T-helper 17 cell (primary cell): ENCODE data around the gene ZNF682. TPM values are rescaled to one million over a fixed set of nuclear protein-coding genes. Genes with fewer than 3 reads are reported as not detected.
A peak's percentile ranks its signal among the peaks of the same experiment; 100 is the strongest.
"Not testable (repeated sequence)": the region's sequence is repeated elsewhere in the genome, so short reads cannot be mapped to it uniquely, and the experiment has no call there.

ENCODE experiments used
- ATAC-seq: fragments of 150-1000 bp; cut with Tn5 transposase; 2 replicates; pipeline ENCODE4 v1.10.0; 2021; ENCODE audit warnings: mild to moderate bottlenecking, moderate library complexity
- DNase-seq, 3 donors: peaks; one replicate each; pipeline versions ENCODE4 v3.0.0 to v3.0.0-alpha.2; 2020 to 2021
- H3K9me3 ChIP-seq: one replicate; pipeline ENCODE4 v1.7.0; 2013; ENCODE audit warnings: low read length, mild to moderate bottlenecking; ENCODE audit not compliant: control insufficient read depth, poor library complexity, severe bottlenecking
- H3K27ac Mint-ChIP-seq: one replicate; pipeline ENCODE4 v1.8.0; 2022; ENCODE audit warnings: mild to moderate bottlenecking, moderate library complexity, mixed read lengths
- H3K27me3 Mint-ChIP-seq: one replicate; pipeline ENCODE4 v1.8.0; 2022; ENCODE audit warnings: mixed read lengths
- H3K36me3 Mint-ChIP-seq: one replicate; pipeline ENCODE4 v1.8.0; 2022; ENCODE audit warnings: low read depth, mixed read lengths
- H3K4me1 Mint-ChIP-seq: one replicate; pipeline ENCODE4 v1.8.0; 2022; ENCODE audit warnings: mild to moderate bottlenecking, mixed read lengths
- H3K4me3 Mint-ChIP-seq: one replicate; pipeline ENCODE4 v1.8.0; 2022; ENCODE audit warnings: mild to moderate bottlenecking, moderate library complexity, mixed read lengths
- total RNA-seq, 4 donors: library from RNA in 2 of 4; stranded (reverse) in 2 of 4; gene quantifications; one replicate each; pipeline ENCODE4 v1.2.3 and lab custom pipeline; 2022 to 2026

Gene ZNF682
- total RNA-seq, 2 donors from 2014 or later, result 7.9 to 9.4 TPM

DNA sequence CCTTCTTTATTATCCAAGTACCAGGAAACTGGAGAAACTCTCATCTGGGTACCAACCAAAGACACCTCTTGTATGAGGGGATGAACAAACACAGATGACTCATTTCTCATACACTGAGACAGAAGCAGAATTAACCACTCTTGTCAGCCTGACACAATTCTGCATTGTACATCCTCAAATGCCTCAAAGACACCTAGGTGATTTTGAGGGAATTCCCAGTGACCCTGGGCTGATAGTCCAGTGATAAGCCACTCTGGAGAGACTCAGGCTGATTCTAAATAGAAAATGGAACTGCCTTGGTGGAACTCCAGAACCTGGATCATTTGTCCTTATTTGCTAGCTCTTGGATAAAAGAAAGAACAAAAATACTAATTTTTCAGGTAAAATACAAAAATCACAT is 19.4 kb upstream of the ZNF682 start:
- not testable (repeated sequence) for H3K27me3 Mint-ChIP-seq, DNase-seq, H3K9me3 ChIP-seq, H3K27ac Mint-ChIP-seq, H3K4me1 Mint-ChIP-seq, H3K4me3 Mint-ChIP-seq, H3K36me3 Mint-ChIP-seq, ATAC-seq

DNA sequence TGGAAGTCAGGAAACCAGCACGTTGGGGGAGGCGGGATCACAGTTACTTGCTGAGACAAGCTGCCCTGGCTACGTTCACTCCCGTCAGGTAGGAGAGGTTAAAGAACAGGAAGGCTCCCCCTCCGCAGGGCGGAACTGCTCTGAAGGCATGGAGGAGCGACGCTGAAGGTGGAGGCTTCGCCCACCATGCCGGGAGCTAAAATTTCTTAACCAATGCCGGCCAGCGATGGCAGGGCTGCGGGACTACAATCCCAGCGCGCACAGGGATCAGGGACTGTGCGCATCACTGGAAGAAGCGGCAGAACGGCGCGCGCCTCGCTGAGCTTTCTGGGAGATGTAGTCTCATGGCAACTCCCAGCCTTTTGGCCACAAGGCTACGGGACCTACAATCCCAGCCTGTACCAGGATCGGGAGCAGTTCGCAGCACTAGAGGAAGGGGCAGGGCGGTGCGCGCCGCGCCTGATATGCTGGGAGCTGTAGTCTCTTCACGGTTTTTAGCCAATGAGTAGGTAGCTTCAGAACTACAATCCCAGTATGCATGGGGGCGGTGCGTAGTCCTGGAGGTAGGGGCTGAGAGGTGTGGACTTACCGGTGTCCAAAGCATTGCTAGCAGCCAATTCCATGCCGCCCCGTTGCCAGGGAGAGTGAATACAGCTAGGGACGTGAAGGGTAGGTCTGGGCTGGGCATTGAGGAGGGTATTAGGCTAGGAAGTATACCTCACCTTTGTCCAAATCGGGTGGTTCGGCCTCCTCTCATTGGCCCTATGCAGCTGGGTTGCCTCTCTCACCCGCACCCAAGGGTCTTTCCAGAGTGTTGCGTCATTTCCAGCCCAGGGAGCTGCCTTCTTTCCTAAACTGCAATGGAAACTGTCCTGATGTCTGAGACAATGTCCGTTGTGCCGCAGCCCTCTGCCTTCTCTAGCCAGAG is 12.8 kb upstream of the ZNF682 start:
- Mint-ChIP-seq H3K27ac (peak overlapping the region; percentile 94), H3K4me1 (peaks cover 10% of the 10 kb centered on the region), H3K4me3 (peak overlapping the region; percentile 98), H3K27me3 (no peaks in the 10 kb centered on the region), H3K36me3 (no peaks in the 10 kb centered on the region)
- peak; percentile 93 for ATAC-seq
- H3K9me3 ChIP-seq, result no peaks in the 10 kb centered on the region
- peak; percentile 24 to 26 (median 25) for DNase-seq

DNA sequence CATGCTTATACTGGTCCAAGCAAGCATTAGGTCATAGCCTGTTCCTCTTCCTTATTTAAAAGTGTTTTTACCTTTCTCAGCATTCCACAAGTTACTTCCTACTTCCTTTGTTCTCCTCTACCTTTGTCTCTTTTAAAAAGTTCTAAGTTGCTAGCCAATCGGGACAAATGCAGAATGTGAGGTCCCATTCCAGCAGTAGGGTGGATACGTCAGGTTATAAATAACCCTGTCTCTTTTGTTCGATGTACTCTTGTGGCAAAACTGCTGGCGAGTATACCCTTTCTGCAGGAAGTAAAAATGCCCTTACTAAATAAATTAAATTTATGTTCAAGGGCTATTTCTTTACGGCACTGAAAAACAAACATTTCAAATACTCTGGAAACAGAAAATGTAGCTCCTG is 6.4 kb upstream of the ZNF682 start:
- not testable (repeated sequence) for ATAC-seq, H3K36me3 Mint-ChIP-seq, H3K4me3 Mint-ChIP-seq, H3K27me3 Mint-ChIP-seq, DNase-seq, H3K4me1 Mint-ChIP-seq, H3K27ac Mint-ChIP-seq, H3K9me3 ChIP-seq

DNA sequence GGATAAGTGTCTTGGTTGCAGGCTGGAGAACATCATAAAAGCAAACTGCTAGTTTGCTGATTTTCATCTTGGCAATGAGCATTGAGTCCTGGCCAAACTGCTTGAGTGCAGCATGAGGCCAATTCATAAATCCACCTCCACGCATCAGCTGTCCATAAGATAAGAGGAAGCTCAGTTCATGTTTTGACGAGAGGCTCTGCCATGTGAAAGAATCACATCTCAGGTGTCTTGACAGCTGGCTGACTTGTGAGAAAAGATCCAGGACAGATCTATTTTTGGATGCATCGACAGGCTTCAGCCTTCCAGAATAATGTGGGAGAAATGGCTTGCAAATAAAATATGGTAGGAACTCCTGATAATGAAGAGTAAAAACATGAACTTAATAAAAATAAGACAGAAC is 5.4 kb upstream of the ZNF682 start:
- no peak for ATAC-seq
- no peak overlapping the region for H3K27ac Mint-ChIP-seq
- no peaks in the 10 kb centered on the region for H3K4me1 Mint-ChIP-seq
- H3K27me3 Mint-ChIP-seq, result peaks cover 7% of the 10 kb centered on the region
- DNase-seq, result no peak
- no peaks in the 10 kb centered on the region for H3K9me3 ChIP-seq
- no peak overlapping the region for H3K4me3 Mint-ChIP-seq
- no peaks in the 10 kb centered on the region for H3K36me3 Mint-ChIP-seq

DNA sequence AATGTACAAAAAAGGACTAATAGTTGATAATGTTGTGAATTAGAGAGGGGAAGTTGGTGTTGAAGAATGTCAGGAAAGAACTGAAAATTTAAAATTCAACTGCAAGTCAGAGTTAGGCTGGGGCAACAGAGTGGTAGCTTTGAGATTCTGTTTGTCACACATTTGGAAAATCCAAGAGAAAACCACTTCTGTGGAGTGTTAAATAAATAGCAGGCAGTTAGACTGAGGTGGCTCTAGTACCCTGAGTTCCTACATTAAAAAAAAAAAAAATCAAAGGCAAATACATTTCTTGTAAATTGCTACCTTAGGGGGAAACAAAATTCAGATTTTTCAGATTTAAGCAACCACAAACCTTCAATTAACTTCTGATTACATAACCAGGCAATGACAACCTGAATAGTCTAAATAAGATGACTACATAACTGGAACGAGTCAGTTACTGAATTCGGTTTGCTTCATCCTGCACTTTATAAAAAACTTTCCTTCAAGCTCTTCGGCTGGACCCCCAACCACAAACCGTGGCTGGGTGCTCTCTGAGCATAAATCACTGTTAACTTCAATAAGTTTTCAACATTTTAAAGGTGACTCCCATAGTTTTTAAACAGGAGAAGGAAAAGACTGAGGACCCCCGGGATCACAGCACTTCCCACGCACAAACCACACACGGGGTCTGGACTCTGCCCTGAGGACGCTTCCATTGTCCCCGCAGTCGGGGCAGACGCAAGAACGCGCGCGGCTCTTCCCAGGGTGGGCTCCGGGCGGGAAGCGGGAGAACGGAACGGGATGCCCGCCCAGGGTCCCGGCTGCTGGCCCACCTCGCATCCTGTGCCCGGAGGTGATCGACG is 725 bp downstream of the ZNF682 start:
- Mint-ChIP-seq H3K27me3 (no peaks in the 10 kb centered on the region), H3K27ac (peak overlapping the region; percentile 51), H3K4me1 (peaks cover 4% of the 10 kb centered on the region), H3K4me3 (peak overlapping the region; percentile 95), H3K36me3 (no peaks in the 10 kb centered on the region)
- DNase-seq (no peak), ATAC-seq (no peak)
- H3K9me3 ChIP-seq, result no peaks in the 10 kb centered on the region

DNA sequence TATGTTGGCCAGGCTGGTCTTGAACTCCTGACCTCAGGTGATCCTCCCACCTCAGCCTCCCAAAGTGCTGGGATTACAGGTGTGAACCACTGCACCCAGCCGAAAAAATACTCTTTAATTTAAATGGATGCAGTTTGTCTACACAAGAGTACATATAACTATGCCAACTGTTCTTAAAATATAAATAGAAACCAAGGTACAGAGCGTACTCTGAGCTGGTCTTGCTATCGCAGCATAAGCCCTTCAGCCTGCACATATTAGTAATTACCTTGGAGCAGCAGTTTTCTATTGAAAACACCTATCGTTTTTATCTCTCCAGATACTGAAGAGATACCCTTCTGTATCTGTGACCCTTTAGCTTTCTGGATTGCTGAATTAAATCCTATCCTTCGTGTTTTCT is 3.4 kb downstream of the ZNF682 start:
- H3K4me1 Mint-ChIP-seq, result peaks cover 4% of the 10 kb centered on the region
- H3K27ac Mint-ChIP-seq, result no peak overlapping the region
- H3K36me3 Mint-ChIP-seq, result no peaks in the 10 kb centered on the region
- no peak overlapping the region for H3K4me3 Mint-ChIP-seq
- no peaks in the 10 kb centered on the region for H3K9me3 ChIP-seq
- ATAC-seq, result no peak
- H3K27me3 Mint-ChIP-seq, result no peaks in the 10 kb centered on the region
- no peak for DNase-seq

DNA sequence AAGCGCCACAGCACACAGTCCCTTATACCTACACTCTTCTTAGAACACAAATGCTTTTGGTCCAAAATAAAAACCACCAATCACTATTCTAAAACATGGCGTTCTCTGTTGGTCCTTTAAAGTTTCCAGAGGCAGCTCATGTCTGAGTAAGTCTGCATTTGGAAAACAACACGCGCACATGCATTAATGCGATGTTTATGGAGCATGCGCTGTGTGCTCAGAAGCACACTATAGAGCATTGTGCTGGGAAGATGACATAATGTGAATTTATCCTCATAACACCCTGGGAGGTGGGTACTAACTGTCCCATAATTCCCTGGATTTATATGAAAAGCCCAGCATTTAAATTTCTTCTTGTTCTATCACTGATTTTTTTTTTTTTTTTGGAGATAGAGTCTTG is 10.7 kb downstream of the ZNF682 start:
- ATAC-seq (no peak), DNase-seq (no peak)
- H3K36me3 Mint-ChIP-seq, result peaks cover 3% of the 10 kb centered on the region
- H3K4me1 Mint-ChIP-seq, result no peaks in the 10 kb centered on the region
- H3K4me3 Mint-ChIP-seq, result no peak overlapping the region
- no peaks in the 10 kb centered on the region for H3K9me3 ChIP-seq
- H3K27me3 Mint-ChIP-seq, result no peaks in the 10 kb centered on the region
- H3K27ac Mint-ChIP-seq, result no peak overlapping the region

DNA sequence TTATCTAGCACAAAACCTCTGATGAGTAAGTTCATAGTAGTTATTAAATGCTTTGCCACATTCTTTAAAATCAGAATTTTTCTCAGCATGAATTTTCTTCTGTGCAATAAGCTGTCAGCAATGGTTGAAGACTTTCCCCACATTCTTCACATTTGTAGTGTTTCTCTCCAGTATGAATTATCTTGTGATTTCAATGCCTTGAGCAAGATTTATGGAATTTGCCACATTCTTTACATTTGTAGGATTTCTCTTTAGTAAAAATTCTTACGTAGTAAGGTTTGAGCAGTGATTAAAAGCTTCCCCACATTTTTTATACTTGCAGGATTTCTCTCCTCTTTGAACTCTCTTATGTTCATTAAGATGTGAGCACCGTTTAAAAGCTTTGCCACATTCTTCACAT is 33.6 kb downstream of the ZNF682 start:
- Mint-ChIP-seq H3K4me1 (no peaks in the 10 kb centered on the region), H3K27ac (no peak overlapping the region), H3K36me3 (peaks cover 6% of the 10 kb centered on the region), H3K4me3 (no peak overlapping the region), H3K27me3 (no peaks in the 10 kb centered on the region)
- peaks cover 12% of the 10 kb centered on the region for H3K9me3 ChIP-seq
- DNase-seq (no peak), ATAC-seq (no peak)

DNA sequence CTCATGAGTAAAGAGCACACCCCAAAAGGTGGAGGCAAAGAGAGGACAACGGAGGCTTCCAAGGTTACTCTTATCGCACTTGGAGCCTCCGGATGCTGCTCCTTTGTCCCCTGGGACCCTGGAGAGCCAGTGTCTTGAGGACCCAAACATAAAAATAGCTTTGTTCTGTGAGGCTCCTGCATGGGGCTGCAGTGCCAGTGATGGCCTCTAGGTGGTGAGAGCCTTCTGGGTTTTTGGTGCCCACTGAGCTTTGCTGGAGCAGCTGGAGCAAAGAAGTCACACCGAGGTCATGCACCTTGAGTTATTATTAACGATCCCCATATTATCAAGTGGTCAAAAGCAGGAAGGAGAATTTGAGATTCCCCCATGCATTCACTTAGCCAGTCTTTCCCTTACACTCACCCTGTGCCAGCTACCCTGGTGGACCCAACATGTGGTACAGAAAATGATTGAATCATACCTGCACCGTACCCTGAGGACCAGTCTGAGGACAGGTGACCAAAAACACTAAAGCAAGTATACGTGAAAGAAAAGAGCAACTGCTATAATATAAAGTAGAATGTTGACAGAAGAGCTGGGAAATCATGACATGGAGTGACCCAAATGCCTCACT is 41.5 kb downstream of the ZNF682 start:
- no peak overlapping the region for H3K27ac Mint-ChIP-seq
- peak; percentile 15 to 26 (median 17) for DNase-seq

DNA sequence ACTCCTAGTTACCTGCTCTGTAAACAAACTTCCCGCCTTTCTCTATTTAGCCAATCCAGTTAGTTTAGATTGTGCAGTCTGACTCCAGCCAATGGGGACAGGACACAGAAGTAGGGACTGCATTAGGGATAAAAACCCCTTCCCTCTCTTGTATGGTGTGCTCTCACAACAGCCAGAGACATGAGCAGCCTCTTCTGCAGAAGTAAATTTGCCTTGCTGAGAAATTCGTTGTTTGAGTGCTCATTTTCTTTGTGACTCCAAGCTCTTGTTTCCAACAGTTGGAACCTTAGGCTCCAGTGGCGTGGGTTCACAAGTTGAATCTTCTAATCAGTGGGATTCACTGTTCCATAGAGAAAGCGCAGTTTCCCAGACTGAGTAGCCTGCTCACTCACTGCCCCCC is 72.4 kb downstream of the ZNF682 start:
- Mint-ChIP-seq H3K27me3 (peaks cover 7% of the 10 kb centered on the region), H3K4me1 (no peaks in the 10 kb centered on the region), H3K36me3 (no peaks in the 10 kb centered on the region), H3K27ac (no peak overlapping the region), H3K4me3 (no peak overlapping the region)
- no peak for DNase-seq
- no peak for ATAC-seq
- H3K9me3 ChIP-seq, result no peaks in the 10 kb centered on the region

More for the DNA sequence above, 41.5 kb downstream of the ZNF682 start:
- Mint-ChIP-seq H3K4me1 (no peaks in the 10 kb centered on the region), H3K27me3 (no peaks in the 10 kb centered on the region), H3K4me3 (no peak overlapping the region), H3K36me3 (no peaks in the 10 kb centered on the region)
- ATAC-seq, result peak; percentile 53
- no peaks in the 10 kb centered on the region for H3K9me3 ChIP-seq

DNA sequence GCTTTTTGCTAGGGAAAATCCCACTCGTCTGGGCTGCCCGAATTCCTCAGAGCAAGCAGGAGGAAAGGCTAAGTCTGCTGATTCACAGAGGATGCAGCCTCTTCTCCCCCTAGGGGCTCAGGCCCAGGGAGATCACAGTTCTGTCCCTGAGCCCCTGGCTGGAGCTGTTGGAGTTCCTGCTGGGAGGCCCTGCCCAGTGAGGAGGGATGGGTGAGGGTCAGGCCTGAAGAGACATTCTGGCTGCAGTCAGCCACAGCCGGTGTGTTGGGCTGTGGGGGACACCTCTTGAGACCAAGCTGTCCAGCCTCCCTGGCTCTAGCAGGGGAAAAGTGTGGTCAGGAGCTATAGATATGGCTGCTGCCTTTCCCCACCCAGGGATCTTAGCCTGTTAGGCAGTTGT is 73.2 kb downstream of the ZNF682 start:
- DNase-seq, H3K4me1 Mint-ChIP-seq, ATAC-seq, H3K27me3 Mint-ChIP-seq, H3K9me3 ChIP-seq, H3K36me3 Mint-ChIP-seq, H3K4me3 Mint-ChIP-seq, H3K27ac Mint-ChIP-seq: not testable (repeated sequence)

DNA sequence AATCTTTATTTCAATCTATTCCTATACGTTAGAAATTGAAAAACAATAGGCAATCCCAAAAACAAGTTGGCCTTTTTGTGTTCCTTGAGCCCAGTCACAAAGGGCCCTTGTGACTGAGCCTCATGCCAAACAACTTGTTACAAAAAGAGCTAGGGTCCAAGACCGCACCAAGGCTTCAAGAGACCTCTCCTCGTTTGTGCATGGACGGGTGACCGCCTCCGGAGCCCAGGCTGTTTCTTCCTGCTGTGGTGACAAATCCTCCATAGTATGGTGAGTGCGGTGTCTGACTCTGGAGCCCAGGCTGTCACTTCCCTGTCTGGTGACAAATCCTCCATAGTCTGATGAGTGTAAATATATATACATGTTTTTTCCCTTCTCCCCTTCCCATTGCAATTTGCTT is 74.9 kb downstream of the ZNF682 start:
- Mint-ChIP-seq H3K4me3 (no peak overlapping the region), H3K36me3 (no peaks in the 10 kb centered on the region), H3K4me1 (no peaks in the 10 kb centered on the region), H3K27ac (no peak overlapping the region), H3K27me3 (peaks cover 7% of the 10 kb centered on the region)
- DNase-seq (no peak), ATAC-seq (no peak)
- H3K9me3 ChIP-seq, result no peaks in the 10 kb centered on the region

DNA sequence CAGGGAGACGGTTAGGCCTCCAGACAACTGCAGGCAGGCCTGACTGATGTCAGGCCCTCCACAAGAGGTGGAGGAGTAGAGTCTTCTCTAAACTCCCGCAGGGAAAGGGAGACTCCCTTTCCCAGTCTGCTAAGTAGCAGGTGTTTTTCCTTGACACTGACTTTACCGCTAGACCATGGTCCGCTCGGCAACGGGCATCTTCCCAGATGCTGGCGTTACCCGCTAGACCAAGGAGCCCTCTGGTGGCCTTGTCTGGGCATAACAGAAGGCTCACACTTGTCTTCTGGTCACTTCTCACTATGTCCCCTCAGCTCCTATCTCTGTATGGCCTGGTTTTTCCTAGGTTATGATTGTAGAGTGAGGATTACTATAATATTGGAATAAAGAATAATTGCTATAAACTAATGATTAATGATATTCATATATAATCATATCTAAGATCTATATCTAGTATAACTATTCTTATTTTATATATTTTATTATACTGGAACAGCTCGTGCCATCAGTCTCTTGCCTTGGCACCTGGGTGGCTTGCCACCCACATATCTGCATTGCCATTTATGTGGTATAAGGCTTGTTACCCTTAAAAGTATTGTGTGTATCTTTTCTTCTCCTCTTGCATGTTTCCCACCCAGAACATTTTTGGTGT is 80.0 kb downstream of the ZNF682 start:
- not testable (repeated sequence) for H3K4me1 Mint-ChIP-seq, H3K27me3 Mint-ChIP-seq, H3K9me3 ChIP-seq, H3K36me3 Mint-ChIP-seq, ATAC-seq
- Mint-ChIP-seq H3K4me3 (peak overlapping the region; percentile 43), H3K27ac (peak overlapping the region; percentile 34)
- peak; percentile 25 to 54 (median 29) for DNase-seq
